ENCODE data around the gene CYTH4. TPM values are rescaled to one million over a fixed set of nuclear protein-coding genes. Genes with fewer than 3 reads are reported as not detected.

The CYTH4 gene
- polyA plus RNA-seq, 1 donor from 2014 or later = not detected

- Histone ChIP-seq H3K9me3 (ENCODE audit: low read length) (no peaks in the 10 kb centered on the region), H2AFZ (ENCODE audit: low read depth, low read length) (no peak overlapping the region), H3K9me2 (ENCODE audit: insufficient read depth, low read length) (no peaks in the 10 kb centered on the region), H3F3A (ENCODE audit: insufficient read depth, low read length, poor library complexity, severe bottlenecking) (no peaks in the 10 kb centered on the region), H3K4me3 (ENCODE audit: low read length) (no peak overlapping the region), H3K27ac (ENCODE audit: low read length) (no peak overlapping the region), H3K4me2 (ENCODE audit: low read length) (no peak overlapping the region), H3K9ac (ENCODE audit: low read length) (peak overlapping the region; percentile 15), H3K79me2 (replicated peaks; ENCODE audit: insufficient read depth, low read length) (no peaks in the 10 kb centered on the region), H4K20me1 (ENCODE audit: insufficient read depth) (no peaks in the 10 kb centered on the region), H3K27me3 (ENCODE audit: insufficient read depth, low read depth, low read length) (peaks cover 48% of the 10 kb centered on the region), H3K36me3 (ENCODE audit: insufficient read depth, low read length) (no peaks in the 10 kb centered on the region)
- no peak for TF ChIP-seq EZH2 (IDR thresholded peaks at IDR 0.05; ENCODE audit: borderline replicate concordance, insufficient read depth, low read length, poor library complexity, severe bottlenecking)
- TF ChIP-seq SMC3 (conservative IDR thresholded peaks at IDR 0.05; ENCODE audit: poor library complexity) = no peak
- TF ChIP-seq EP300 (conservative IDR thresholded peaks at IDR 0.05; ENCODE audit: poor library complexity, severe bottlenecking) = no peak
- TF ChIP-seq, protein P1, sequence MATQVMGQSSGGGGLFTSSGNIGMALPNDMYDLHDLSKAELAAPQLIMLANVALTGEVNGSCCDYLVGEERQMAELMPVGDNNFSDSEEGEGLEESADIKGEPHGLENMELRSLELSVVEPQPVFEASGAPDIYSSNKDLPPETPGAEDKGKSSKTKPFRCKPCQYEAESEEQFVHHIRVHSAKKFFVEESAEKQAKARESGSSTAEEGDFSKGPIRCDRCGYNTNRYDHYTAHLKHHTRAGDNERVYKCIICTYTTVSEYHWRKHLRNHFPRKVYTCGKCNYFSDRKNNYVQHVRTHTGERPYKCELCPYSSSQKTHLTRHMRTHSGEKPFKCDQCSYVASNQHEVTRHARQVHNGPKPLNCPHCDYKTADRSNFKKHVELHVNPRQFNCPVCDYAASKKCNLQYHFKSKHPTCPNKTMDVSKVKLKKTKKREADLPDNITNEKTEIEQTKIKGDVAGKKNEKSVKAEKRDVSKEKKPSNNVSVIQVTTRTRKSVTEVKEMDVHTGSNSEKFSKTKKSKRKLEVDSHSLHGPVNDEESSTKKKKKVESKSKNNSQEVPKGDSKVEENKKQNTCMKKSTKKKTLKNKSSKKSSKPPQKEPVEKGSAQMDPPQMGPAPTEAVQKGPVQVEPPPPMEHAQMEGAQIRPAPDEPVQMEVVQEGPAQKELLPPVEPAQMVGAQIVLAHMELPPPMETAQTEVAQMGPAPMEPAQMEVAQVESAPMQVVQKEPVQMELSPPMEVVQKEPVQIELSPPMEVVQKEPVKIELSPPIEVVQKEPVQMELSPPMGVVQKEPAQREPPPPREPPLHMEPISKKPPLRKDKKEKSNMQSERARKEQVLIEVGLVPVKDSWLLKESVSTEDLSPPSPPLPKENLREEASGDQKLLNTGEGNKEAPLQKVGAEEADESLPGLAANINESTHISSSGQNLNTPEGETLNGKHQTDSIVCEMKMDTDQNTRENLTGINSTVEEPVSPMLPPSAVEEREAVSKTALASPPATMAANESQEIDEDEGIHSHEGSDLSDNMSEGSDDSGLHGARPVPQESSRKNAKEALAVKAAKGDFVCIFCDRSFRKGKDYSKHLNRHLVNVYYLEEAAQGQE (IDR thresholded peaks at IDR 0.05; ENCODE audit: borderline replicate concordance) = no peak
- TF ChIP-seq TAF1 (IDR thresholded peaks at IDR 0.05; ENCODE audit: low read depth) = no peak
- no peak for TF ChIP-seq POLR2AphosphoS5 (IDR thresholded peaks at IDR 0.05)
- TF ChIP-seq, protein P2, sequence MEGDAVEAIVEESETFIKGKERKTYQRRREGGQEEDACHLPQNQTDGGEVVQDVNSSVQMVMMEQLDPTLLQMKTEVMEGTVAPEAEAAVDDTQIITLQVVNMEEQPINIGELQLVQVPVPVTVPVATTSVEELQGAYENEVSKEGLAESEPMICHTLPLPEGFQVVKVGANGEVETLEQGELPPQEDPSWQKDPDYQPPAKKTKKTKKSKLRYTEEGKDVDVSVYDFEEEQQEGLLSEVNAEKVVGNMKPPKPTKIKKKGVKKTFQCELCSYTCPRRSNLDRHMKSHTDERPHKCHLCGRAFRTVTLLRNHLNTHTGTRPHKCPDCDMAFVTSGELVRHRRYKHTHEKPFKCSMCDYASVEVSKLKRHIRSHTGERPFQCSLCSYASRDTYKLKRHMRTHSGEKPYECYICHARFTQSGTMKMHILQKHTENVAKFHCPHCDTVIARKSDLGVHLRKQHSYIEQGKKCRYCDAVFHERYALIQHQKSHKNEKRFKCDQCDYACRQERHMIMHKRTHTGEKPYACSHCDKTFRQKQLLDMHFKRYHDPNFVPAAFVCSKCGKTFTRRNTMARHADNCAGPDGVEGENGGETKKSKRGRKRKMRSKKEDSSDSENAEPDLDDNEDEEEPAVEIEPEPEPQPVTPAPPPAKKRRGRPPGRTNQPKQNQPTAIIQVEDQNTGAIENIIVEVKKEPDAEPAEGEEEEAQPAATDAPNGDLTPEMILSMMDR (IDR thresholded peaks at IDR 0.05; ENCODE audit: poor library complexity, severe bottlenecking) = no peak
- TF ChIP-seq MXI1 (conservative IDR thresholded peaks at IDR 0.05; ENCODE audit: poor library complexity, severe bottlenecking) = no peak
- TF ChIP-seq RAD21 (conservative IDR thresholded peaks at IDR 0.05) = no peak
These were observed 47.2 kb downstream of the CYTH4 start for GRCh38 chr22:37329238-37330140.

GRCh38 chr22:37330200-37331033 is 48.1 kb downstream of the CYTH4 start:
- no peaks in the 10 kb centered on the region for H3K79me2 ChIP-seq (replicated peaks; ENCODE audit: insufficient read depth, low read length)
- no peak overlapping the region for H3K4me2 ChIP-seq (ENCODE audit: low read length)
- H3F3A ChIP-seq (ENCODE audit: insufficient read depth, low read length, poor library complexity, severe bottlenecking) = no peaks in the 10 kb centered on the region
- peak overlapping the region; percentile 21 for H3K27ac ChIP-seq (ENCODE audit: low read length)
- peak overlapping the region; percentile 15 for H3K9ac ChIP-seq (ENCODE audit: low read length)
- no peaks in the 10 kb centered on the region for H3K9me2 ChIP-seq (ENCODE audit: insufficient read depth, low read length)
- no peaks in the 10 kb centered on the region for H3K9me3 ChIP-seq (ENCODE audit: low read length)
- no peak for TF ChIP-seq TAF1 (IDR thresholded peaks at IDR 0.05; ENCODE audit: low read depth)
- TF ChIP-seq MXI1 (conservative IDR thresholded peaks at IDR 0.05; ENCODE audit: poor library complexity, severe bottlenecking) = no peak
- TF ChIP-seq SMC3 (conservative IDR thresholded peaks at IDR 0.05; ENCODE audit: poor library complexity) = peak; percentile 46
- TF ChIP-seq, protein P1 (IDR thresholded peaks at IDR 0.05; ENCODE audit: borderline replicate concordance) = peak; percentile 38
- TF ChIP-seq RAD21 (conservative IDR thresholded peaks at IDR 0.05) = peak; percentile 47
- TF ChIP-seq, protein P2 (IDR thresholded peaks at IDR 0.05; ENCODE audit: poor library complexity, severe bottlenecking) = peak; percentile 86
- TF ChIP-seq EP300 (conservative IDR thresholded peaks at IDR 0.05; ENCODE audit: poor library complexity, severe bottlenecking) = peak; percentile 33
- no peak for TF ChIP-seq EZH2 (IDR thresholded peaks at IDR 0.05; ENCODE audit: borderline replicate concordance, insufficient read depth, low read length, poor library complexity, severe bottlenecking)
- TF ChIP-seq POLR2AphosphoS5 (IDR thresholded peaks at IDR 0.05) = no peak
- H3K27me3 ChIP-seq (ENCODE audit: insufficient read depth, low read depth, low read length) = peaks cover 48% of the 10 kb centered on the region
- peak overlapping the region; percentile 7 for H3K4me3 ChIP-seq (ENCODE audit: low read length)
- no peaks in the 10 kb centered on the region for H4K20me1 ChIP-seq (ENCODE audit: insufficient read depth)
- H3K36me3 ChIP-seq (ENCODE audit: insufficient read depth, low read length) = no peaks in the 10 kb centered on the region
- H2AFZ ChIP-seq (ENCODE audit: low read depth, low read length) = no peak overlapping the region

Data from neural cell (in vitro differentiated cells).